H9 (cell line): ENCODE measurements around the gene HSPA9. TPM values are rescaled to one million over a fixed set of nuclear protein-coding genes. Genes with fewer than 3 reads are reported as not detected.

ENCODE experiments used
- DNase-seq: peaks from one replicate; pipeline ENCODE4 v3.0.0-alpha.2; 2017
- H2AFZ ChIP-seq: one replicate; pipeline ENCODE4 v1.6.1; 2013; ENCODE audit warnings: mild to moderate bottlenecking, low read length, control low read depth, moderate library complexity
- H2AK5ac ChIP-seq: 2 replicates; pipeline ENCODE4 v1.6.1; 2013; ENCODE audit warnings: low read length, control low read depth, mixed read lengths; ENCODE audit not compliant: insufficient read length
- H2BK120ac ChIP-seq: one replicate; pipeline ENCODE4 v1.6.1; 2013; ENCODE audit warnings: low read depth, mild to moderate bottlenecking, low read length, control low read depth, inconsistent platforms; ENCODE audit not compliant: poor library complexity, severe bottlenecking
- H2BK12ac ChIP-seq: 2 replicates; pipeline ENCODE4 v1.6.1; 2013; ENCODE audit warnings: low read length, control low read depth, mixed read lengths, low read depth; ENCODE audit not compliant: insufficient read length
- H2BK15ac ChIP-seq: 2 replicates; pipeline ENCODE4 v1.6.1; 2013; ENCODE audit warnings: low read depth, low read length, control low read depth
- H2BK20ac ChIP-seq: one replicate; pipeline ENCODE4 v1.6.1; 2013; ENCODE audit warnings: low read depth, mild to moderate bottlenecking, low read length, control low read depth, inconsistent platforms; ENCODE audit not compliant: poor library complexity, severe bottlenecking
- H2BK5ac ChIP-seq: 2 replicates; pipeline ENCODE4 v1.6.1; 2013; ENCODE audit warnings: low read length, control low read depth, mixed read lengths; ENCODE audit not compliant: insufficient read length
- H3K14ac ChIP-seq: 2 replicates; pipeline ENCODE4 v1.6.1; 2013; ENCODE audit warnings: low read length, control low read depth; ENCODE audit not compliant: insufficient read depth
- H3K18ac ChIP-seq: 2 replicates; pipeline ENCODE4 v1.6.1; 2013; ENCODE audit warnings: low read depth, mild to moderate bottlenecking, mixed read lengths, low read length, control low read depth; ENCODE audit not compliant: insufficient read length
- H3K23ac ChIP-seq: 2 replicates; pipeline ENCODE4 v1.6.1; 2013; ENCODE audit warnings: low read length, control low read depth, mixed read lengths, low read depth; ENCODE audit not compliant: insufficient read length
- H3K23me2 ChIP-seq: 2 replicates; pipeline ENCODE4 v1.6.1; 2013; ENCODE audit warnings: low read depth, mild to moderate bottlenecking, mixed read lengths, low read length, control low read depth; ENCODE audit not compliant: insufficient read length, poor library complexity, severe bottlenecking
- H3K27ac ChIP-seq: 2 replicates; pipeline ENCODE4 v1.5.1; 2013; ENCODE audit warnings: low read length, control low read depth, mixed read lengths, low read depth; ENCODE audit not compliant: insufficient read length
- H3K27me3 ChIP-seq: 2 replicates; pipeline ENCODE4 v1.6.1; 2013; ENCODE audit warnings: low read length, control low read depth, inconsistent platforms; ENCODE audit not compliant: insufficient read depth
- H3K4ac ChIP-seq: 2 replicates; pipeline ENCODE4 v1.6.1; 2013; ENCODE audit warnings: low read depth, mild to moderate bottlenecking, control low read depth, inconsistent platforms, low read length, moderate library complexity
- H3K4me1 ChIP-seq: 2 replicates; pipeline ENCODE4 v1.6.1; 2013; ENCODE audit warnings: low read length, control low read depth, inconsistent platforms; ENCODE audit not compliant: insufficient read depth
- H3K4me2 ChIP-seq: 2 replicates; pipeline ENCODE4 v1.6.1; 2013; ENCODE audit warnings: low read length, control low read depth, mixed read lengths; ENCODE audit not compliant: insufficient read length, insufficient read depth
- H3K56ac ChIP-seq: 2 replicates; pipeline ENCODE4 v1.6.1; 2013; ENCODE audit warnings: low read depth, mild to moderate bottlenecking, mixed read lengths, low read length, control low read depth; ENCODE audit not compliant: insufficient read length
- H3K79me1 ChIP-seq: 2 replicates; pipeline ENCODE4 v1.6.1; 2013; ENCODE audit warnings: low read depth, mild to moderate bottlenecking, moderate library complexity, low read length, control low read depth, inconsistent platforms; ENCODE audit not compliant: insufficient read depth, poor library complexity, severe bottlenecking
- H3K79me2 ChIP-seq: 2 replicates; pipeline ENCODE4 v1.6.1; 2013; ENCODE audit warnings: low read length, control low read depth, inconsistent platforms; ENCODE audit not compliant: insufficient read depth
- H3K9ac ChIP-seq: 2 replicates; pipeline ENCODE4 v1.6.1; 2013; ENCODE audit warnings: low read length, control low read depth, mixed read lengths; ENCODE audit not compliant: insufficient read length; ENCODE audit errors: extremely low read depth
- H3K9me3 ChIP-seq: one replicate; pipeline ENCODE4 v1.6.1; 2013; ENCODE audit warnings: low read depth, low read length, inconsistent platforms; ENCODE audit not compliant: control insufficient read depth
- H3T11ph ChIP-seq: one replicate; pipeline ENCODE4 v1.6.1; 2013; ENCODE audit warnings: mild to moderate bottlenecking, low read length, control low read depth, inconsistent platforms
- H4K20me1 ChIP-seq: one replicate; pipeline ENCODE4 v1.6.1; 2013; ENCODE audit not compliant: control insufficient read depth, insufficient read length, insufficient read depth
- H4K5ac ChIP-seq: 2 replicates; pipeline ENCODE4 v1.6.1; 2013; ENCODE audit warnings: low read depth, mild to moderate bottlenecking, mixed read lengths, low read length, control low read depth; ENCODE audit not compliant: insufficient read length
- H4K8ac ChIP-seq: replicated peaks from 2 replicates; pipeline ENCODE4 v1.6.1; 2013; ENCODE audit warnings: low read length, control low read depth, mixed read lengths, low read depth; ENCODE audit not compliant: insufficient read length
- H4K91ac ChIP-seq: 2 replicates; pipeline ENCODE4 v1.6.1; 2013; ENCODE audit warnings: low read depth, mild to moderate bottlenecking, moderate library complexity, mixed read lengths, low read length, control low read depth; ENCODE audit not compliant: insufficient read length
- H3K27ac Mint-ChIP-seq, 3 experiments: 2 replicates in 2 of 3; 3 replicates in 1 of 3; pipeline ENCODE4 v1.8.0; 2020 to 2021; ENCODE audit warnings: mixed read lengths in 3 of 3, mild to moderate bottlenecking in 1 of 3, moderate library complexity in 1 of 3
- H3K27me3 Mint-ChIP-seq: 2 replicates; pipeline ENCODE4 v1.8.0; 2021; ENCODE audit warnings: low read depth, mild to moderate bottlenecking, moderate library complexity, mixed read lengths
- H3K36me3 Mint-ChIP-seq, 3 experiments: 2 replicates in 2 of 3; 3 replicates in 1 of 3; pipeline ENCODE4 v1.8.0; 2020 to 2021; ENCODE audit warnings: low read depth in 3 of 3, mixed read lengths in 3 of 3; ENCODE audit not compliant: insufficient read depth in 1 of 3
- H3K4me1 Mint-ChIP-seq, 2 experiments: 2 replicates each; pipeline ENCODE4 v1.8.0; 2020; ENCODE audit warnings: mixed read lengths in 2 of 2
- H3K4me3 Mint-ChIP-seq, 2 experiments: 2 replicates in 1 of 2; 3 replicates in 1 of 2; pipeline ENCODE4 v1.8.0; 2020 to 2021; ENCODE audit warnings: mild to moderate bottlenecking in 2 of 2, mixed read lengths in 2 of 2, moderate library complexity in 1 of 2
- H3K9me3 Mint-ChIP-seq, 2 experiments: 2 replicates in 1 of 2; 3 replicates in 1 of 2; pipeline ENCODE4 v1.8.0; 2020; ENCODE audit warnings: mild to moderate bottlenecking in 2 of 2, mixed read lengths in 2 of 2, moderate library complexity in 1 of 2
- WGBS: extraction: QIAGEN DNeasy Blood & Tissue Kit; methylation state at CpG from one replicate; pipeline ENCODE4 v1.1.7; 2013; ENCODE audit warnings: missing lambda C conversion rate, low lambda C conversion rate, mixed read lengths; ENCODE audit not compliant: insufficient read length; ENCODE audit errors: extremely low coverage; 5-methylcytosine and 5-hydroxymethylcytosine counted together
- total RNA-seq: library from RNA; stranded (reverse); gene quantifications from 2 replicates; pipeline ENCODE4 v1.2.1, GENCODE V29; 2021
- TF ChIP-seq, protein P1 (sequence below): fragments of 200-600 bp; sonication (generic); conservative IDR thresholded peaks from 3 replicates; pipeline ENCODE4 v1.8.0; 2021; ENCODE audit warnings: antibody characterized with exemption, mild to moderate bottlenecking

The HSPA9 gene
- total RNA-seq, 1 experiment from 2014 or later: 397 TPM

DNA sequence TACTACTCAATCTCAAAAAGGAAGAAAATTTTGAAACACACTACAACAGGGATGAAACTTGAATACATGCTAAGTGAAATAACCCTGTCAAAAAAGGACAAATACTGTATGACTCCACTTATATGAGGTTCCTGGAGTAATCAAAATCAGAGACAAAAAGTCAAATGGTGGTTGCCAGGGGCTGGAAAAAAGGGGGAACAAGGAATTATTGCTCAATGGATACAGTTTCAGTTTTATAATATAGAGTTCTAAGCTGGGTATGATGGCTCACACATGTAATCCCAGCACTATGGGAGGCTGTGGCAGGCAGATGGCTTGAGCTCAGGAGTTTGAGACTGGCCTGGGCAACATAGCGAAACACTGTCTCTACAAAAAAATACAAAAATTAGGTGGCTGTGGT, 61.2 kb downstream of the HSPA9 start:
- no peak overlapping the region for H3K4ac ChIP-seq
- H3K27ac ChIP-seq: no peak overlapping the region
- no peak overlapping the region for H2BK12ac ChIP-seq
- H3K14ac ChIP-seq: no peak overlapping the region
- Mint-ChIP-seq H3K27ac (no peak overlapping the region), H3K9me3 (no peaks in the 10 kb centered on the region), H3K4me3 (no peak overlapping the region), H3K4me1 (no peaks in the 10 kb centered on the region), H3K27me3 (no peaks in the 10 kb centered on the region), H3K36me3 (peaks cover 55 to 95% (median 90%) of the 10 kb centered on the region in 3 experiments)
- H4K91ac ChIP-seq: no peak overlapping the region
- H2BK15ac ChIP-seq: no peak overlapping the region
- no peaks in the 10 kb centered on the region for H3K4me1 ChIP-seq
- no peak overlapping the region for H3K4me2 ChIP-seq
- DNase-seq: no peak
- no CpG with 5 or more reads among the region's 1 CpG for WGBS
- no peaks in the 10 kb centered on the region for H3K23me2 ChIP-seq
- no peak overlapping the region for H4K5ac ChIP-seq
- H3T11ph ChIP-seq: no peak overlapping the region
- no peak overlapping the region for H3K23ac ChIP-seq
- no peaks in the 10 kb centered on the region; the same call in 1 of the 2 replicates for H3K79me2 ChIP-seq
- no peak overlapping the region for H2BK20ac ChIP-seq
- H3K27me3 ChIP-seq: no peaks in the 10 kb centered on the region
- H3K9me3 ChIP-seq: no peaks in the 10 kb centered on the region
- H2AK5ac ChIP-seq: no peak overlapping the region
- H3K18ac ChIP-seq: no peak overlapping the region
- no peak overlapping the region for H3K9ac ChIP-seq
- H3K56ac ChIP-seq: no peak overlapping the region
- TF ChIP-seq, protein P1, sequence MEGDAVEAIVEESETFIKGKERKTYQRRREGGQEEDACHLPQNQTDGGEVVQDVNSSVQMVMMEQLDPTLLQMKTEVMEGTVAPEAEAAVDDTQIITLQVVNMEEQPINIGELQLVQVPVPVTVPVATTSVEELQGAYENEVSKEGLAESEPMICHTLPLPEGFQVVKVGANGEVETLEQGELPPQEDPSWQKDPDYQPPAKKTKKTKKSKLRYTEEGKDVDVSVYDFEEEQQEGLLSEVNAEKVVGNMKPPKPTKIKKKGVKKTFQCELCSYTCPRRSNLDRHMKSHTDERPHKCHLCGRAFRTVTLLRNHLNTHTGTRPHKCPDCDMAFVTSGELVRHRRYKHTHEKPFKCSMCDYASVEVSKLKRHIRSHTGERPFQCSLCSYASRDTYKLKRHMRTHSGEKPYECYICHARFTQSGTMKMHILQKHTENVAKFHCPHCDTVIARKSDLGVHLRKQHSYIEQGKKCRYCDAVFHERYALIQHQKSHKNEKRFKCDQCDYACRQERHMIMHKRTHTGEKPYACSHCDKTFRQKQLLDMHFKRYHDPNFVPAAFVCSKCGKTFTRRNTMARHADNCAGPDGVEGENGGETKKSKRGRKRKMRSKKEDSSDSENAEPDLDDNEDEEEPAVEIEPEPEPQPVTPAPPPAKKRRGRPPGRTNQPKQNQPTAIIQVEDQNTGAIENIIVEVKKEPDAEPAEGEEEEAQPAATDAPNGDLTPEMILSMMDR: no peak
- peaks cover 10% of the 10 kb centered on the region for H3K79me1 ChIP-seq
- H4K8ac ChIP-seq: no peak overlapping the region
- H2AFZ ChIP-seq: no peak overlapping the region
- H4K20me1 ChIP-seq: no peaks in the 10 kb centered on the region
- H2BK120ac ChIP-seq: no peak overlapping the region
- H2BK5ac ChIP-seq: no peak overlapping the region
